NCI-H128 (cell line): Measurements from ENCODE around the gene TTYH3.

Experiments
- DNase-seq: peaks from one replicate; lab custom pipeline; 2025; ENCODE audit not compliant: unreplicated experiment; lab: John Stamatoyannopoulos, UW

The TTYH3 gene

DNA sequence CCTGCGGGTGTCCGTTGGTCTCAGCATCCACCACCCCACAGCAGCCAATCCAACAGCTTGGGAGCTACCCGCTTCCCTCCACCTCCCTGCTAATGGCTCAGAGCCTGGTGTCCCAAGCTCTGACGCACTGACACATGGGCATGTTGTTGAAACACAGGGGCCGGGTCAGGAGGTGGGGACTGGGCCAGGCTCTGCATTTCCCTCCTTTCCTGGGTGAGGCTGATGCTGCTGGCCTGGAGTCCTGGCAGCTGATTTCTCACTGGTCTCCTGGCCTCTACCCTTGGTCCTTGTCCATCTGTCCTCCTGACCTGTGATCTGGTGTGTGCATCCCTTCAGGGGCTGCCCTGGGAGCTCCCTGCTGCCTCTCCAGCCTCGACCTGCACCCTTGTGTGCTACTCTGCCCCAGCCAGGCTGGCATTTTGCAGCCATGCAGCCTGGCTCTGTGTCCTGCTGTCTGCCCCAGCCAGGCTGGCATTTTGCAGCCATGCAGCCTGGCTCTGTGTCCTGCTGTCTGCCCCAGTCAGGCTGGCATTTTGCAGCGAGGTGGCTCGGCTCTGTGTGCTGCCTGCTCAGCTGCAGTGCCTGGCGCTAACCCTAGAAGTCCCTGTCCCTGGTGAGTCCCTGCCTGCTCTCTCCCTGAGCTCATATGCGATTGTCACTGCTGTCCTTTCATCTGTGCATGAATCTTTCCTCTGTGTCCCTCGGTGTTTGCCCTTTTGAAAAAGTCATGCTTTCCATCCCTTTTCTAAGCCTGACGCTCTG is 70.2 kb downstream of the TTYH3 start:
- no peak for DNase-seq

DNA sequence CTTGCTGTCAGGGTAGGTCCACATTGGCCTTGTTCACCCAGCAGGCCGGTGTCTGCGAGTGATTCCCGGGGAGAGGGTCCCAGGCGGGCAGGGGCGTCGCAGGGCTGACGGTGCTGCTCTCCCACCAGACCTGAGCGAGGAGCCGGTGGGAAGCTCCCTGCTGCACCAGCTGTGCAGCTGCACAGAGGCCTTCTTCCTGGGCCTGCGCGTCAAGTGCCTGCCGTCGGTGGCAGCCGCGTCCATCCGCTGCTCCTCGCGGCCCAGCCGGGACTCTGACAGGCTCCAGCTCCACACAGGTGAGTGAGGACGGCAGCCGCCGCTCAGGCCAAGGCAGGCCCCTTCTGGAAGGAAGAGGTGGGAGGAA is 70.8 kb downstream of the TTYH3 start:
- DNase-seq: no peak

DNA sequence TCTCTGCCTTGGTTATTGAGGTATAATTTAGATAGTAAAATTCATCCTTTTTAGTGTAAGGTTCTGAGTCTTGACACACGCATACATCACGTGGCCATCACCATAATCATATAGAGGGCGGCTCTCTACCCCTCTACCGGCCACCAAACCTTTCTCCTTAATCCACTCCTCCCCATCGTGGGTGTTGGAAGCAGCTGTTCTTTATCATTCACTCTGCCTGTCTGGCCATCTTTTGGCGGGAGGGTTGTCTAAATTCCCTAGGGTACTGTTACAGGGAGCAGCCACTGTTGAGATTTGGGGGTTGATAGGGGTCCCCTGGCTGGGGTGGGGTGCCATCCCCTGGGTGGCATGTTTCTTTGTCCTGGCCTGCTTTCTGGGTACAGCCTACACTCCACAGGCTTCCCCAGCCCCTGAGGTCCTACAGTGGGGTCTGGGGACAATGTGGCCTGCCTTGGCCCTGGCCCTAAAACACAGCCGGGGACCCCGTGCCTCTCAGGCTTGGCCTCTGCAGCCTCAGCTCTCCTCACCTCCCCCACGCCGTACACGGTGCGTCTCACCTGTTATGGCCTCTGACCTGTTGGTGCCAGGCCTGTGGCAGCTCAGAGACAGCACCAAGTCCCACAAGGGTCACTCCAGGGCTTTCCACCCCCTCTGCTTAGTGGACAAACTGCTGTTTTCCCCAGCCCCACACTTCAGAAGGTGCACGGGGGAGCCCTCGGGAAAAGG is 73.7 kb downstream of the TTYH3 start:
- no peak for DNase-seq

DNA sequence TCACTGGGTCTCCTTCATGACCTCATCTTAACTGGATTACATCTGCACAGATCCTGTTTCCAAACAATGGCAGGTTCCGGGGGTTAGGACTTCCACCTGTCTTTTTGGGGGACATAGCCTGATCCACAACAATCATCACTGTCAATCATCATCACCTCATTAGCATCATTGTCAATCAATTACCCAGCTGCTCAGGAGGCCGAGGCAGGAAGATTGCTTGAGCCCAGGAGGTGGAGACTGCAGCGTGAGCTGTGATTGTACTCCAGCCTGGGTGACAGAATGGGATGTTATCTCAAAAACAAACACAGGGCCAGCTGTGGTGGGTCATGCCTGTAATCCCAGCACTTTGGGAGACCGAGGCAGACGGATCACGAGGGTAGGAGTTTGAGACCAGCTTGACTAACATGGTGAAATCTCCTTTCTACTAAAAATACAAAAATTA is 74.9 kb downstream of the TTYH3 start:
- DNase-seq: no peak

DNA sequence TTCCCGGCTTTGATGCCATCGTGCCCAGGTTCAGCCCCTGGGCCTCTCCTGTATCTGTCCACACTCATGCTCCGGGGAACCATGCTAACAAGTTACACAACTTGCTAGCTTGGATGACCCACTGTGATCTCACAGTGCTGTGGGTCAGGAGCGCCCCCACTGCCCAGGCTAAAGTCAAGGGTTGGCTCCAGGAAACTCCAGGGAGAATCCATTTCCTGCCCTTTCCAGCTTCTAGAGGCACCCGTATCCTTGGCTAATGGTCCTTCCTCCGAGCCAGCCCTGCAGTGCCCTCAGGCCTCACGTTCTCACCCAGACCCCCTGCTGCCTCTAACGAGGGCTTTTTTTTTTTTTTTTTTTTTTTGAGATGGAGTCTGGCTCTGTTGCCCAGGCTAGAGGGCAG is 75.7 kb downstream of the TTYH3 start:
- no peak for DNase-seq

DNA sequence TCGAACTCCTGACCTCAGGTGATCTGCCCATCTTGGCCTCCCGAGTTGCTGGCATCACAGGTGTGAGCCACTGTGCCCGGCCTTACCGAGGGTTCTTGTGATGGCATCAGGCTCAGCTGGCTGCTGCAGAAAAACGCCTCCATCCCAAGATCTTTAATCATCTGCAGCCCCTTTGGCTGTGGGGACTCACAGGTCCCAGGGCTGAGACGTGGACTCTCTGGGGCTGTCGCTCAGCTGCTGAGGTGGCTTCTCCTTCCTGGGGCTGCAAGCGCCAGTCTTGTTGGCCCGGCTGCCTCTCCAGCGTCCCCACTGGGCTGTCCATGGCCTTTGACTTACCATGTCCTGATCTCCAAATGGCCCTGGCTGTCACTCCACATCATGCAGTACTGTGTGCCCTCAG is 76.3 kb downstream of the TTYH3 start:
- DNase-seq: no peak

DNA sequence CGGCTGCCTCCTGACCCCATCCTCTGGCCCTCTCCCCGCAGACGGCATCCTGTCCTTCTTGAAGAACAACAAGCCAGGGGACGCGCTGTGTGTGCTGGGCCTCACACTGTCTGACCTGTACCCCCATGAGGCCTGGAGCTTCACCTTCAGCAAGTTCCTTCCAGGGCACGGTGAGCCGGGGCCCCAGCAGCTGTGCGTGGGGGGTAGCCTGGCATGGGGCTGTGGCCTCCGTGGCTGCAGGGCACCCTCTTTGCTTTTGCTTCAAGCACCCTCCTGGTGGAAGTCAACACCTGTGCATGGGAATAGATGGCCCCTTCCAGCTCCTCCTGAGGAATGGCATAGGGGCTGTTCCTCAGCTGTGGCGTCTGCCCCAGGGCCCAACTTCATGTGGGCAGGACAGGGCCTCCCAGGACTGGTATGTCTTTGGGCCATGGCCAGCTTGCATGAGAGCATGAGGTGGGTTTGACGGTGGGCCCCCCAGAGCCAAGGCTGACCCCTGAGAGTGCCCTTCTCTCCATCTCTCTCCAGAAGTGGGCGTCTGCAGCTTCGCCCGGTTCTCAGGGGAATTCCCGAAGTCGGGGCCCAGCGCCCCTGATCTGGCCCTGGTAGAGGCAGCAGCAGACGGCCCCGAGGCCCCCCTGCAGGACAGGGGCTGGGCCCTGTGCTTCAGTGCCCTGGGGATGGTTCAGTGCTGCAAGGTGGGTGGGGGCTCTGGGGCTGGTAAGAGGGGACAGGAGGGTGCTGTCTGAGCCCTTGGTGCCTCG is 76.9 kb downstream of the TTYH3 start:
- DNase-seq: no peak

DNA sequence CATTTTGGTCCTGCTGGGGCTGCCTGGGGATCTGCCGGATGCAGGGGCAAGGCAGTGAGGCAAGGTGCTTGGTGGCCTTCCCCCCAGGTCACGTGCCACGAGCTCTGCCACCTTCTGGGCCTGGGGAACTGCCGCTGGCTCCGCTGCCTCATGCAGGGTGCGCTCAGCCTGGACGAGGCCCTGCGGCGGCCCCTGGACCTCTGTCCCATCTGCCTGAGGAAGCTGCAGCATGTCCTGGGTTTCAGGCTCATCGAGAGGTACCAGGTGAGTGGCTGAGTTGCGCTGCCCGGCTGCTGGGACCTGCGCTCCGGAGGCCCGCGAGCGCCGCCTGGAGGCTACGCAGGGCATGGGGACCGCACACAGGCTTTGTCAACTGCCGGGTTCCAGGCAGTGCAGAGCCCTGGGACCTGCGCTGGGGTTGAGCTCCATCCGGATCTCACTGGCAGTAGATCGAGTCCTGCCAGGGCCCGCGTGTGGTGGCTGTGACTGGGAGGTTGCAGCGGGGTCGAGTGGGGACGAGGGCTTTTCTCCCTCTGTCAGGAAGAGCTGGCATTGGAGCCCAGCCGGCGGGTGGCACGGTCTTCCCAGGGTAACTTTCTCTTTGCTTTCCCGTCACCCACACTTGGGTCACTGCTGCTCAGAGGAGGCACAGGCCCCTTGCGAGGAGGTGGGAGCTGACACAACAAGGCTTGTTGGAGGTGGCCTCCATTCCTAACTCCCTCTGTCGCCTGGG is 77.9 kb downstream of the TTYH3 start:
- DNase-seq: no peak

DNA sequence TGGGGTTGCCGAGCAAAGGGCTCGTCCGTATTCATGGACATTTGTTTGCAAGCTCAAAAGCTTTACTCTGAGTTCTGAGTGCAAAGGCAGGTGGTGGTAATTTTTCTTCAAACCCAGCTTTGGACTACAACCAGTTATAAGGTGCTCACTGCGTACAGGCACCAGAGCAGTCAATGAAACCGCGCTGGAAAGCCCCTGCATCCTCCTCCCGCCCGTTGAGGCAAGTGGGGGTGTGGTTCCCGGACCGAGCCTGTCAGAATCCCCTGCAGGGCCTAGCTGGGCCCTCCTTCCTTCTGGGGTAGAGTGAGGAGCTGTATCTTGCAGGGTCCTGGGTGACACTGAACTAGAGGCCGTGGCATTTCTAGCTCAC is 78.5 kb downstream of the TTYH3 start:
- DNase-seq: no peak

DNA sequence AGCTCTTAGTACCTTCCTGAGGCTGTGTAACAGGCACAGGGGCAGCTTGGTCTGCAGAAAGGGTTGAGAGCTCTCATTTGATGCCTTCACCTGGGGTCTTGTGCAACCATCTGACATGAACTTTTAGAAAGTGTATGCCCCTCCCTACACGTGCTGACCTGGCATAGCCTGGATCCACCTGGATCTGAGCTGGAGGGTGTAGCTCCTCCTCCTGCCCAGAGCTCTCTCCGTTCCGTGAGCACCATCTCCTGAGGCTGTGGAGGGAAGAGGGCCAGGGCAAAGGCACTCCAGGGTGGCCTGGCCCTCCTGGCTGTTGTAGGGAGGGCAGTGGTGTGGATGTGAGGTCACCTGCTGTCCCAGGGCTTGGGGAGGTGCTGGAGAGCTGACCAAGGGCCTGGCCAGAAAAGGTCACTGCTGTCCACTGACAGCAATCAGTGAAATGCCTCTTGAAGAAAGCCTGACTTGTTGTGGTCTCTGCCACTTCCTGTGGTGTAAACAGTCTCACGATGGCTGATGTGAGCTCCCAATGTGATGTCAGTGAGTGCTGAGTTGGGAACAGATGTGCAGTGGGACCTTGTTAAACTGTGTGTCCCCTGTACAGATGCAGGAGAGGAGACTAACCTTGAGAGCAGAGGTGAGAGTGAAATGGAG is 79.2 kb downstream of the TTYH3 start:
- DNase-seq: no peak

DNA sequence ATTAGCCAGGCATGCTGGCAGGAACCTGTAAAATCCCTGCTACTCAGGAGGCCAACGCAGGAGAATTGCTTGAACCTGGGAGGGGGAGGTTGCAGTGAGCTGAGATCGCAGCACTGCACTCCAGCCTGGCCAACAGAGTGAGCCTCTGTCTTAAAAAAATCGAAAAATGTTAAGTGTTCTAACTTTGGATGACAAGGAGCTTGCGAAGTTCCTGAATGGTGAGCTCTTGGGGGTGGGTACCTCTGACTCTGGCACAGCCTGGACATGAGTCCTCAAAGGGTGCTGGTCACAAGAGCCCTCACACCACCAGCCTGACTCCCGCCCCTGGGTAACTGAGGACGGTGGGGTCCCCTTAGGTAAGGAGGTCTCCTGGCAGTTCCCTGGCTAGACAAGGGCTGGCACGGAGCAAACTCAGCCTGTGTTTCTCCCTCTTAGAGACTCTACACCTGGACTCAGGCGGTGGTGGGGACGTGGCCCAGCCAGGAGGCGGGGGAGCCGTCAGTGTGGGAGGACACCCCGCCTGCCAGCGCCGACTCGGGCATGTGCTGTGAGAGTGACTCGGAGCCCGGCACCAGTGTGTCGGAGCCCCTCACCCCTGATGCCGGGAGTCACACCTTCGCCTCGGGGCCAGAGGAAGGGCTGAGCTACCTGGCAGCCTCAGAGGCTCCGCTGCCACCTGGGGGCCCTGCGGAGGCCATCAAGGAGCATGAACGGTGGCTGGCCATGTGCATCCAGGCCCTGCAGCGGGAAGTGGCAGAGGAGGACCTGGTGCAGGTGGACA is 80.3 kb downstream of the TTYH3 start:
- DNase-seq: no peak

DNA sequence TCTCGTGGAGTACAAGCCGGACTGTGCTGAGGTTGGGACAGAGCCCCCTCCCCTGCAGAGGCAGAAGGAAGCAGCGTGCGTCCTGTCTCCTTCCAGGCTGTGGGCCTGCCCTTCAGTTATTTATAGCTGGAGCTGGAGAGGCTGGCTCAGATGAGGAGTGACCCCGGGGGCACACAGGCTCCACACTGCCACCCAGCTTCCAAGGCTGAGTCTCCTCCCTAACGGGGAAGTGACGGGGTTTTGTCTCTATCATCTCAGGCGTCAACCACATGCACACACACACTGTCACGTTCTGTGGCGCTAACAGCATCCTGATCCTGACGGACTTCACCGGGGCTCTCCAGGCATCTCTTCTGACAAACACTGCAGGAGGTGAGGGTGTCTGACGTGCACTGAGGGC is 81.6 kb downstream of the TTYH3 start:
- no peak for DNase-seq

DNA sequence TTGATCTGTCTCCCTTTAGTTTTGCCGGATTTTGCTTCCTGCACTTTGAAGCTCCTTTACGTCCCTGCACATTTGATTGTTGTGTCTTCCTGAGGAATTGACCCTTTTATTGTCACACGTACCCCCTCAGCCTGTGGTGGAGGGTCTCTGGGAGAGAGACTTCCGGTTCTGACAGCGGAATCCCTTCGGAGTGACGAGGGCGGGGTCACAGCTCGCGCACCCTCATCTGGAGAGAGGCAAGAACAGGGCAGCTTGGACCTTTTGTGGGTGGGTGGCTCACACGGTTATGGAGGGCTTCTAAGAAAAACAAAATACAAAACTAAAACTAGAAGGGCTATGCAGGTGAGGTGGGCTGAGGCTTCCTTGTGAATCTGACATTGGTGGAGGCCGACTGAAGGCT is 82.2 kb downstream of the TTYH3 start:
- no peak for DNase-seq
